K562 (cell line): ENCODE results near the gene FAR1. TPM values are rescaled to one million over a fixed set of nuclear protein-coding genes. Genes with fewer than 3 reads are reported as not detected.

Experiments
- CBX1 ChIP-seq: sonication (generic); IDR thresholded peaks from 2 replicates; pipeline ENCODE4 v1.6.1; 2016; ENCODE audit warnings: antibody characterized with exemption, low read depth, mild to moderate bottlenecking
- ETS1 ChIP-seq: conservative IDR thresholded peaks from 2 replicates; pipeline ENCODE4 v1.6.1; 2011; ENCODE audit warnings: low read depth, mild to moderate bottlenecking, low read length; ENCODE audit not compliant: control insufficient read depth
- HNRNPLL ChIP-seq: fragments of 200-400 bp; formaldehyde crosslinking; IDR thresholded peaks from 2 replicates; pipeline ENCODE4 v1.6.1; 2017; ENCODE audit warnings: low read length, low read depth, mild to moderate bottlenecking; ENCODE audit not compliant: poor library complexity, severe bottlenecking
- RBFOX2 ChIP-seq: fragments of 200-400 bp; formaldehyde crosslinking; IDR thresholded peaks from 2 replicates; pipeline ENCODE4 v1.6.1; 2017; ENCODE audit warnings: low read depth, mild to moderate bottlenecking, low read length, moderate library complexity
- SMAD4 ChIP-seq: fragments of 250-450 bp; sonication (Bioruptor Pico); conservative IDR thresholded peaks from 2 replicates; pipeline ENCODE4 v1.8.0; 2021; ENCODE audit warnings: inconsistent platforms, mild to moderate bottlenecking, moderate library complexity
- TOE1 ChIP-seq, 2 experiments: fragments of 450-650 bp in 1 of 2; sonication (generic) in 1 of 2; formaldehyde crosslinking in 1 of 2; IDR thresholded peaks; 2 replicates each; pipeline versions ENCODE4 v1.7.1 to v1.8.0; 2016 to 2022; ENCODE audit warnings: borderline replicate concordance in 2 of 2, mild to moderate bottlenecking in 2 of 2, antibody characterized with exemption in 1 of 2, inconsistent platforms in 1 of 2, low read depth in 1 of 2, missing genetic modification reagents in 1 of 2, moderate library complexity in 1 of 2
- XRCC4 ChIP-seq: IDR thresholded peaks from one replicate; pipeline ENCODE4 v1.6.1; 2011; ENCODE audit not compliant: insufficient read depth, insufficient read length; ENCODE audit errors: extremely low read depth
- YY1 ChIP-seq, 3 experiments: IDR thresholded peaks; 2 replicates each; pipeline ENCODE4 v1.6.1; 2011; ENCODE audit warnings: low read length in 2 of 3, mild to moderate bottlenecking in 2 of 3, moderate library complexity in 2 of 3, borderline replicate concordance in 1 of 3, control low read depth in 1 of 3, low read depth in 1 of 3; ENCODE audit not compliant: insufficient read depth in 3 of 3, insufficient replicate concordance in 2 of 3, control insufficient read depth in 1 of 3, insufficient read length in 1 of 3; ENCODE audit errors: extremely low read depth in 1 of 3
- ZNF197 ChIP-seq: fragments of 200-800 bp; sonication (Bioruptor generic); IDR thresholded peaks from 2 replicates; pipeline ENCODE4 v1.6.1; 2016; ENCODE audit warnings: low read depth, missing genetic modification characterization, missing compliant biosample characterization
- polyA plus RNA-seq, 8 experiments: library from polyadenylated mRNA; depleted of rRNA in 4 of 8; stranded (reverse) in 5 of 8; unstranded in 3 of 8; fragments of >200 nt; fragmentation: Nextera tagmentation in 2 of 8; fragmentation: Illumina TruSeq in 1 of 8; extraction: Ambion mirVana in 2 of 8; extraction: Trizol in 1 of 8; gene quantifications; 2 replicates each; pipeline versions ENCODE4 v1.2.1 to v1.2.3, GENCODE V29; 2011 to 2014; ENCODE audit warnings: inconsistent platforms in 1 of 8, missing spikeins in 1 of 8
- total RNA-seq, 7 experiments: library from RNA; depleted of rRNA in 6 of 7; stranded (reverse); fragments of >200 nt in 6 of 7; fragmentation: Illumina TruSeq in 2 of 7; extraction: Trizol in 2 of 7; gene quantifications; 2 replicates each; pipeline versions ENCODE4 v1.2.1 to v1.2.3, GENCODE V29; 2011 to 2021; ENCODE audit warnings: low replicate concordance in 1 of 7
- TF ChIP-seq, protein P1 (sequence below): fragments of 450-650 bp; IDR thresholded peaks from 2 replicates; pipeline ENCODE4 v1.6.1; 2016; ENCODE audit warnings: mild to moderate bottlenecking, moderate library complexity

Gene FAR1
- total and polyA plus RNA-seq, 9 of the 15 experiments (the other 6 are each of a cell fraction or from before 2014, with no cell fraction given): 17.7 to 88.2 (median 52.6) TPM

- TF ChIP-seq, protein P1, sequence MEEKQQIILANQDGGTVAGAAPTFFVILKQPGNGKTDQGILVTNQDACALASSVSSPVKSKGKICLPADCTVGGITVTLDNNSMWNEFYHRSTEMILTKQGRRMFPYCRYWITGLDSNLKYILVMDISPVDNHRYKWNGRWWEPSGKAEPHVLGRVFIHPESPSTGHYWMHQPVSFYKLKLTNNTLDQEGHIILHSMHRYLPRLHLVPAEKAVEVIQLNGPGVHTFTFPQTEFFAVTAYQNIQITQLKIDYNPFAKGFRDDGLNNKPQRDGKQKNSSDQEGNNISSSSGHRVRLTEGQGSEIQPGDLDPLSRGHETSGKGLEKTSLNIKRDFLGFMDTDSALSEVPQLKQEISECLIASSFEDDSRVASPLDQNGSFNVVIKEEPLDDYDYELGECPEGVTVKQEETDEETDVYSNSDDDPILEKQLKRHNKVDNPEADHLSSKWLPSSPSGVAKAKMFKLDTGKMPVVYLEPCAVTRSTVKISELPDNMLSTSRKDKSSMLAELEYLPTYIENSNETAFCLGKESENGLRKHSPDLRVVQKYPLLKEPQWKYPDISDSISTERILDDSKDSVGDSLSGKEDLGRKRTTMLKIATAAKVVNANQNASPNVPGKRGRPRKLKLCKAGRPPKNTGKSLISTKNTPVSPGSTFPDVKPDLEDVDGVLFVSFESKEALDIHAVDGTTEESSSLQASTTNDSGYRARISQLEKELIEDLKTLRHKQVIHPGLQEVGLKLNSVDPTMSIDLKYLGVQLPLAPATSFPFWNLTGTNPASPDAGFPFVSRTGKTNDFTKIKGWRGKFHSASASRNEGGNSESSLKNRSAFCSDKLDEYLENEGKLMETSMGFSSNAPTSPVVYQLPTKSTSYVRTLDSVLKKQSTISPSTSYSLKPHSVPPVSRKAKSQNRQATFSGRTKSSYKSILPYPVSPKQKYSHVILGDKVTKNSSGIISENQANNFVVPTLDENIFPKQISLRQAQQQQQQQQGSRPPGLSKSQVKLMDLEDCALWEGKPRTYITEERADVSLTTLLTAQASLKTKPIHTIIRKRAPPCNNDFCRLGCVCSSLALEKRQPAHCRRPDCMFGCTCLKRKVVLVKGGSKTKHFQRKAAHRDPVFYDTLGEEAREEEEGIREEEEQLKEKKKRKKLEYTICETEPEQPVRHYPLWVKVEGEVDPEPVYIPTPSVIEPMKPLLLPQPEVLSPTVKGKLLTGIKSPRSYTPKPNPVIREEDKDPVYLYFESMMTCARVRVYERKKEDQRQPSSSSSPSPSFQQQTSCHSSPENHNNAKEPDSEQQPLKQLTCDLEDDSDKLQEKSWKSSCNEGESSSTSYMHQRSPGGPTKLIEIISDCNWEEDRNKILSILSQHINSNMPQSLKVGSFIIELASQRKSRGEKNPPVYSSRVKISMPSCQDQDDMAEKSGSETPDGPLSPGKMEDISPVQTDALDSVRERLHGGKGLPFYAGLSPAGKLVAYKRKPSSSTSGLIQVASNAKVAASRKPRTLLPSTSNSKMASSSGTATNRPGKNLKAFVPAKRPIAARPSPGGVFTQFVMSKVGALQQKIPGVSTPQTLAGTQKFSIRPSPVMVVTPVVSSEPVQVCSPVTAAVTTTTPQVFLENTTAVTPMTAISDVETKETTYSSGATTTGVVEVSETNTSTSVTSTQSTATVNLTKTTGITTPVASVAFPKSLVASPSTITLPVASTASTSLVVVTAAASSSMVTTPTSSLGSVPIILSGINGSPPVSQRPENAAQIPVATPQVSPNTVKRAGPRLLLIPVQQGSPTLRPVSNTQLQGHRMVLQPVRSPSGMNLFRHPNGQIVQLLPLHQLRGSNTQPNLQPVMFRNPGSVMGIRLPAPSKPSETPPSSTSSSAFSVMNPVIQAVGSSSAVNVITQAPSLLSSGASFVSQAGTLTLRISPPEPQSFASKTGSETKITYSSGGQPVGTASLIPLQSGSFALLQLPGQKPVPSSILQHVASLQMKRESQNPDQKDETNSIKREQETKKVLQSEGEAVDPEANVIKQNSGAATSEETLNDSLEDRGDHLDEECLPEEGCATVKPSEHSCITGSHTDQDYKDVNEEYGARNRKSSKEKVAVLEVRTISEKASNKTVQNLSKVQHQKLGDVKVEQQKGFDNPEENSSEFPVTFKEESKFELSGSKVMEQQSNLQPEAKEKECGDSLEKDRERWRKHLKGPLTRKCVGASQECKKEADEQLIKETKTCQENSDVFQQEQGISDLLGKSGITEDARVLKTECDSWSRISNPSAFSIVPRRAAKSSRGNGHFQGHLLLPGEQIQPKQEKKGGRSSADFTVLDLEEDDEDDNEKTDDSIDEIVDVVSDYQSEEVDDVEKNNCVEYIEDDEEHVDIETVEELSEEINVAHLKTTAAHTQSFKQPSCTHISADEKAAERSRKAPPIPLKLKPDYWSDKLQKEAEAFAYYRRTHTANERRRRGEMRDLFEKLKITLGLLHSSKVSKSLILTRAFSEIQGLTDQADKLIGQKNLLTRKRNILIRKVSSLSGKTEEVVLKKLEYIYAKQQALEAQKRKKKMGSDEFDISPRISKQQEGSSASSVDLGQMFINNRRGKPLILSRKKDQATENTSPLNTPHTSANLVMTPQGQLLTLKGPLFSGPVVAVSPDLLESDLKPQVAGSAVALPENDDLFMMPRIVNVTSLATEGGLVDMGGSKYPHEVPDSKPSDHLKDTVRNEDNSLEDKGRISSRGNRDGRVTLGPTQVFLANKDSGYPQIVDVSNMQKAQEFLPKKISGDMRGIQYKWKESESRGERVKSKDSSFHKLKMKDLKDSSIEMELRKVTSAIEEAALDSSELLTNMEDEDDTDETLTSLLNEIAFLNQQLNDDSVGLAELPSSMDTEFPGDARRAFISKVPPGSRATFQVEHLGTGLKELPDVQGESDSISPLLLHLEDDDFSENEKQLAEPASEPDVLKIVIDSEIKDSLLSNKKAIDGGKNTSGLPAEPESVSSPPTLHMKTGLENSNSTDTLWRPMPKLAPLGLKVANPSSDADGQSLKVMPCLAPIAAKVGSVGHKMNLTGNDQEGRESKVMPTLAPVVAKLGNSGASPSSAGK: peak; percentile 91
- TF ChIP-seq RBFOX2 (peak; percentile 95), ZNF197 (CRISPR knock-in tag) (0 out of 2 replicates have a peak, but pooled peaks have one; percentile 38), TOE1 (IDR thresholded peaks at IDR 0.05; ENCODE audit: borderline replicate concordance) (no peak), TOE1 (CRISPR knock-in tag; IDR thresholded peaks at IDR 0.05; ENCODE audit: borderline replicate concordance, low read depth) (no peak), CBX1 (peak; percentile 94), ETS1 (0 out of 2 replicates have a peak, but pooled peaks have one; percentile 39), SMAD4 (CRISPR knock-in tag) (peak; percentile 52), HNRNPLL (peak; percentile 63), YY1 (IDR thresholded peaks at IDR 0.05; ENCODE audit: borderline replicate concordance in 1 of 3, control insufficient read depth in 1 of 3, extremely low read depth in 1 of 3, insufficient read depth in 3 of 3, insufficient read length in 1 of 3, insufficient replicate concordance in 2 of 3, low read depth in 1 of 3, low read length in 2 of 3) (peak in 1 of 3 experiments; percentile 52), XRCC4 (no peak)
These were observed at the start of gene FAR1 (continued) for GRCh38 chr11:13668102-13668956.
